Coronary artery (tissue), 2 donors: ENCODE data around the gene UBXN1.

Experiments used
- DNase-seq: peaks from one replicate; pipeline ENCODE4 v3.0.0-alpha.2; 2017; ENCODE audit warnings: low spot score
- H3K27ac ChIP-seq, 2 donors: fragments of 200-600 bp; sonication (generic); one replicate each; pipeline ENCODE4 v1.5.1; 2016 to 2019
- H3K4me3 ChIP-seq: fragments of 200-600 bp; sonication (generic); 2 replicates; pipeline ENCODE4 v1.5.1; 2016; ENCODE audit warnings: mild to moderate bottlenecking, moderate library complexity
- CTCF ChIP-seq: fragments of 200-600 bp; sonication (generic); IDR thresholded peaks from one replicate; pipeline ENCODE4 v1.5.1; 2019; ENCODE audit warnings: antibody characterized with exemption

Gene UBXN1

GRCh38 chr11:62671608-62672389 is 7.1 kb downstream of the UBXN1 start, which contains the start of the genes LBHD1 and UQCC3:
LBHD1 (minus strand) TSS chr11:62672267; CDS start chr11:62670031, 2,236 bp downstream.
UQCC3 (plus strand) TSS chr11:62671673; CDS start chr11:62671746, 73 bp downstream.
- Histone ChIP-seq H3K27ac (peak within 1 kb of the TSS; percentile 77 to 92), H3K4me3 (peak within 1 kb of the TSS; percentile 89)
- DNase-seq: peak; percentile 85
- TF ChIP-seq CTCF: no peak

DNA sequence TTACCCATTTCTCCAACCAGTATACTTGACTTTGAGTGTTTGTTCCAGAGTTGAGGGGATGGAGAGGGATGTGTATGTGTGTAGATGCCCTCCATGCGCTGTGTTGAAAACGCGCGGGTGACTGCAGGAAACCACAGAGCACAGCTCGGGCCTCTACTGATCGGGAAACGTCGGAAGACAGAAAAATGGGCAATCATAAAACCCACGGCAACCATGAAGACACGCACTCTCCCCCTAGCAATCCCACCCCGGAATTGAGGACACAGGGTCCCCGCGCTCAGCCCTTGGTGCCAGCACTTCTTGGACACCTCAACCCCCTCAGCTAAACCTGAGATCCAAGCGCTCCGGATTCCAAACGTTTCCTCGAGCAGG is 7.7 kb downstream of the UBXN1 start:
- no peak for DNase-seq
- Histone ChIP-seq H3K4me3 (peak overlapping the region; percentile 89), H3K27ac (peak overlapping the region; percentile 77 to 92)
- no peak for TF ChIP-seq CTCF

DNA sequence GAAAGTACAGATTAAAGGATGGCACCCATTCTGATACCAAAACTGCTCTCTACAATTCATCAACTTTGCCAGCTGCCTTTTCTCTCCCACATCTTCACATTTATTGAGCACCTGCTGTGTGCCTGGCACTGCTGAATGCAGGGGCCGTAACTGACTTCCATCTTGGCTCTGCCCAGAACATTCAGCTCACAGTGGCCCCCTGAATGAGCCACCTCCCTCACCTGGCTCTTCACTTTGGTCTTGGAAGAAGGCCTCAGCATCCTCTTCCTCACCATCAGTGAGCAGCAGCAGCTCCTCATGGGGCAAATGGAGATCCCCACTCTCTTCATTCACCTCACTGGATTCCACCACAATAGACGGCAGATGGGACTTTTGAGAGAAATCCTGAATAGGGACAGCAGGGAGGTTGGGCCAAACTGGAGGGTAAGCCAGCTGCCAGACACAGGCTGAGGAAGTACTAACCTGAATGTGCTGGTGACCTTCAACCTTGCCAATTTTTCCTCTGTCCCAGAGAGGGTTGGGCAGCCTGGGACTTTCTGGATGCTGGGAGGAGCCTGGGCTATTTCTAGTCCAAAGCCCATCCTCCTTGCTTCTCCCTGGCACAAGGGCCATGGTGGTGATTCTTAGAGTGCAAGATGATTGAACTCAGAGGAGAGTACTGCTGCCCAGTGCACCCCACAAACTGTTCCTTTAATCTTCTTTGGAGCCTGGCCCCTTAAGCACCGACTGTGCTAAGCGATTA is 9.3 kb downstream of the UBXN1 start:
- Histone ChIP-seq H3K4me3 (no peak overlapping the region), H3K27ac (no peak overlapping the region)
- no peak for TF ChIP-seq CTCF
- no peak for DNase-seq

GRCh38 chr11:62667460-62667859 is 11.4 kb downstream of the UBXN1 start:
- no peak overlapping the region for H3K27ac ChIP-seq
- TF ChIP-seq CTCF: no peak
- no peak for DNase-seq
- H3K4me3 ChIP-seq: no peak overlapping the region

GRCh38 chr11:62666259-62666926 is 12.5 kb downstream of the UBXN1 start:
- Histone ChIP-seq H3K4me3 (peak overlapping the region; percentile 86), H3K27ac (peak overlapping the region; percentile 55 to 93)
- TF ChIP-seq CTCF: no peak
- no peak for DNase-seq

DNA sequence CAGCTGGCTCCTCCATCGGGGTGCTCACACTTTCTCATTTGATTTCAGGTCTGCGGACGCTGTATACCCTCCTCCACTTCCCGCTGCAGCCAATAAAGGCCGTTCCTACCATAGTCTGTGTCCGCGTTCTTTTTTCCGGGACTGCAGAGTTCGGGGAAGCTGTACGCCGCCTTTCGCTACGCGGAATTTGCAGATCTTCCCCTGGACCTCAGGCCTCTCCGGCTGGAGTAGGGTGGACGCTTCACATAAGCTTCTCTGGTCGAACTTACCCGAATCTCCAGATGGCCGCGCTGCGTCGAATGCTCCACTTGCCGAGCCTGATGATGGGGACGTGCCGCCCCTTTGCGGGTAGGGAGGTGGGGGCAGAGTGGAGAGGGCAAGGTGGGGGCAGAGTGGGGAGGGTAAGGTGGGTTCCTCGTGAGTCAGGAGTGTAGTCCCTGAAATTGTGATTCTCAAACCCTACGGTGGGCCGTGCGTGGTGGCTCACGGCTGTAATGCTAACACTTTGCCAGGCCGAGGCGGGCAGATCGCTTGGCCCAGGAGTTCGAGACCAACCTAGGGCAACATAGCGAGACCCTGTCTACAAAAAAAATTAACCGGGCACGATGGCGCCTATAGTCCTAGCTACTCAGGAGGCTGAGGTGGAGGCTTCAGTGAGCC is 13.1 kb downstream of the UBXN1 start:
- Histone ChIP-seq H3K27ac (peak overlapping the region; percentile 55 to 93), H3K4me3 (peak overlapping the region; percentile 86)
- no peak for TF ChIP-seq CTCF
- DNase-seq: peak; percentile 84
